MCF 10A (cell line): Measurements from ENCODE around the gene TIAM1. TPM values are rescaled to one million over a fixed set of nuclear protein-coding genes. Genes with fewer than 3 reads are reported as not detected.

Source experiments
- BruUV-seq: library from RNA; stranded (reverse); fragments of 400-500 nt; replicated peaks from 2 replicates; lab custom pipeline; 2021; lab: Mats Ljungman, UMichigan
- CTCF ChIA-PET: fragments of 300-600 bp; sonication (Branson Sonifier 250); formaldehyde crosslinking; extraction: SDS; loops from one replicate; lab custom pipeline; 2021; ENCODE audit warnings: antibody characterized with exemption, inconsistent platforms; lab: Yijun Ruan, JAX
- POLR2A ChIA-PET: fragments of 300-600, 350-650 bp; sonication (Branson Sonifier 250); formaldehyde crosslinking; extraction: SDS; loops from one replicate; lab custom pipeline; 2020; ENCODE audit warnings: antibody characterized with exemption, inconsistent platforms; lab: Yijun Ruan, JAX
- DNase-seq: peaks from one replicate; pipeline ENCODE4 v3.0.0-alpha.2; 2018; ENCODE audit not compliant: unreplicated experiment
- H3K27ac Mint-ChIP-seq: one replicate; pipeline ENCODE4 v1.8.0; 2022; ENCODE audit warnings: mild to moderate bottlenecking, low read depth, mixed read lengths; ENCODE audit not compliant: unreplicated experiment
- H3K27me3 Mint-ChIP-seq: one replicate; pipeline ENCODE4 v1.8.0; 2022; ENCODE audit warnings: mixed read lengths; ENCODE audit not compliant: insufficient read depth, unreplicated experiment
- H3K36me3 Mint-ChIP-seq: one replicate; pipeline ENCODE4 v1.8.0; 2022; ENCODE audit warnings: mild to moderate bottlenecking, moderate library complexity, mixed read lengths; ENCODE audit not compliant: insufficient read depth, unreplicated experiment
- H3K4me1 Mint-ChIP-seq: one replicate; pipeline ENCODE4 v1.8.0; 2022; ENCODE audit warnings: mixed read lengths; ENCODE audit not compliant: insufficient read depth, unreplicated experiment
- H3K4me3 Mint-ChIP-seq: one replicate; pipeline ENCODE4 v1.8.0; 2022; ENCODE audit warnings: mild to moderate bottlenecking, moderate library complexity, mixed read lengths; ENCODE audit not compliant: unreplicated experiment
- H3K9me3 Mint-ChIP-seq: one replicate; pipeline ENCODE4 v1.8.0; 2022; ENCODE audit warnings: mixed read lengths; ENCODE audit not compliant: unreplicated experiment
- CTCF ChIP-seq: fragments of 200-600 bp; IDR thresholded peaks from one replicate; pipeline ENCODE4 v1.8.0; 2022; ENCODE audit warnings: antibody characterized with exemption, mild to moderate bottlenecking; ENCODE audit not compliant: unreplicated experiment
- intact Hi-C: fragments of 100-400 bp; cut with micrococcal nuclease; formaldehyde crosslinking; loops from 2 replicates; pipeline ENCODE4 v1.14.1; 2022
- total RNA-seq: library from RNA; stranded (reverse); gene quantifications from 2 replicates; pipeline ENCODE4 v1.2.3, GENCODE V29; 2022

TIAM1 gene
- total RNA-seq, 1 experiment from 2014 or later: 9.8 TPM

GRCh38 chr21:31115249-31115648, 228.8 kb downstream of the TIAM1 start:
- no peak overlapping the region for H3K4me3 Mint-ChIP-seq
- CTCF ChIA-PET: interaction anchor here (1.0 kb wide), 1 partner anchor 17 kb away, joined by 3 read pairs; no protein-coding TSS in a partner anchor
- POLR2A ChIA-PET: no interaction called here

GRCh38 chr21:31111093-31111492, 233.0 kb downstream of the TIAM1 start:
- no peak for TF ChIP-seq CTCF
- Mint-ChIP-seq H3K9me3 (no peaks in the 10 kb centered on the region), H3K27ac (no peak overlapping the region), H3K4me3 (no peak overlapping the region), H3K27me3 (no peaks in the 10 kb centered on the region), H3K4me1 (no peaks in the 10 kb centered on the region), H3K36me3 (no peaks in the 10 kb centered on the region)
- no peak for DNase-seq
- intact Hi-C loops: no loop called here
- ChIA-PET CTCF (interaction anchor here (0.8 to 5.7 kb wide), 4 partner anchors 13 to 770 kb away, joined by 3 to 66 read pairs (median 30); no protein-coding TSS in a partner anchor), POLR2A (no interaction called here)
- no TSS peak for BruUV-seq

More at GRCh38 chr21:31115249-31115648, 228.8 kb downstream of the TIAM1 start:
- Mint-ChIP-seq H3K27ac (no peak overlapping the region), H3K9me3 (no peaks in the 10 kb centered on the region), H3K27me3 (no peaks in the 10 kb centered on the region), H3K4me1 (no peaks in the 10 kb centered on the region), H3K36me3 (no peaks in the 10 kb centered on the region)
- no TSS peak for BruUV-seq
- TF ChIP-seq CTCF: no peak
- intact Hi-C loops: no loop called here
- DNase-seq: no peak

GRCh38 chr21:31110430-31110829, 233.6 kb downstream of the TIAM1 start:
- Mint-ChIP-seq H3K36me3 (no peaks in the 10 kb centered on the region), H3K27me3 (no peaks in the 10 kb centered on the region), H3K4me1 (no peaks in the 10 kb centered on the region), H3K9me3 (peaks cover 1% of the 10 kb centered on the region), H3K27ac (no peak overlapping the region), H3K4me3 (no peak overlapping the region)
- no peak for DNase-seq
- POLR2A ChIA-PET: no interaction called here
- TF ChIP-seq CTCF: no peak
- CTCF ChIA-PET: interaction anchor here (0.7 to 5.7 kb wide), 8 partner anchors 8 to 770 kb away, joined by 3 to 66 read pairs (median 4); no protein-coding TSS in a partner anchor
- intact Hi-C loops: no loop called here
- BruUV-seq: no TSS peak

- Mint-ChIP-seq H3K9me3 (peaks cover 13% of the 10 kb centered on the region), H3K4me1 (no peaks in the 10 kb centered on the region), H3K36me3 (no peaks in the 10 kb centered on the region), H3K27me3 (no peaks in the 10 kb centered on the region), H3K4me3 (no peak overlapping the region), H3K27ac (no peak overlapping the region)
- DNase-seq: no peak
- intact Hi-C loops: no loop called here
- CTCF ChIA-PET: interaction anchor here (0.7 to 5.7 kb wide), 6 partner anchors 10 to 497 kb away, joined by 3 to 66 read pairs (median 5); no protein-coding TSS in a partner anchor
- POLR2A ChIA-PET: interaction anchor here (0.6 kb wide), 1 partner anchor 592 kb away, joined by 4 read pairs; no protein-coding TSS in a partner anchor
- no TSS peak for BruUV-seq
- TF ChIP-seq CTCF: no peak
These were observed 236.2 kb downstream of the TIAM1 start for GRCh38 chr21:31107871-31108270.
